ENCODE measurements around the gene SCTR. TPM values are rescaled to one million over a fixed set of nuclear protein-coding genes. Genes with fewer than 3 reads are reported as not detected.

The SCTR gene
- polyA plus RNA-seq, 3 donors from 2014 or later = not detected

- Mint-ChIP-seq H3K4me1 (no peaks in the 10 kb centered on the region), H3K4me3 (no peak overlapping the region), H3K27ac (no peak overlapping the region), H3K36me3 (no peaks in the 10 kb centered on the region), H3K9me3 (no peaks in the 10 kb centered on the region), H3K27me3 (ENCODE audit: low read depth in 3 of 3) (peaks cover 2 to 10% (median 4%) of the 10 kb centered on the region in 3 donors)
- no peak for DNase-seq
Observed at GRCh38 chr2:119489232-119489952, 34.9 kb downstream of the SCTR start.

GRCh38 chr2:119488245-119489214 is 35.8 kb downstream of the SCTR start:
- Mint-ChIP-seq H3K4me1 (no peaks in the 10 kb centered on the region), H3K27ac (no peak overlapping the region), H3K27me3 (ENCODE audit: low read depth in 3 of 3) (peaks cover 2 to 10% (median 7%) of the 10 kb centered on the region in 3 donors)

GRCh38 chr2:119487434-119488244 is 36.6 kb downstream of the SCTR start:
- no peaks in the 10 kb centered on the region for H3K4me1 Mint-ChIP-seq
- H3K4me3 Mint-ChIP-seq = no peak overlapping the region
- H3K27ac Mint-ChIP-seq = no peak overlapping the region
- no peaks in the 10 kb centered on the region for H3K36me3 Mint-ChIP-seq
- no peaks in the 10 kb centered on the region for H3K9me3 Mint-ChIP-seq
- DNase-seq = no peak
- peaks cover 2 to 10% (median 7%) of the 10 kb centered on the region in 3 donors for H3K27me3 Mint-ChIP-seq (ENCODE audit: low read depth in 3 of 3)

More at GRCh38 chr2:119488245-119489214, 35.8 kb downstream of the SCTR start:
- H3K36me3 Mint-ChIP-seq = no peaks in the 10 kb centered on the region
- no peak for DNase-seq
- H3K9me3 Mint-ChIP-seq = no peaks in the 10 kb centered on the region
- no peak overlapping the region for H3K4me3 Mint-ChIP-seq

- no peak overlapping the region for H3K27ac Mint-ChIP-seq
- H3K36me3 Mint-ChIP-seq = no peaks in the 10 kb centered on the region
- H3K9me3 Mint-ChIP-seq = no peaks in the 10 kb centered on the region
- no peaks in the 10 kb centered on the region for H3K4me1 Mint-ChIP-seq
- no peak for DNase-seq
- no peak overlapping the region for H3K4me3 Mint-ChIP-seq
- H3K27me3 Mint-ChIP-seq (ENCODE audit: low read depth in 3 of 3) = peaks cover 2 to 10% (median 7%) of the 10 kb centered on the region in 3 donors
Observed at GRCh38 chr2:119486886-119487285, 37.4 kb downstream of the SCTR start.

GRCh38 chr2:119486196-119486827 is 38.0 kb downstream of the SCTR start:
- peaks cover 2 to 10% (median 7%) of the 10 kb centered on the region in 3 donors for H3K27me3 Mint-ChIP-seq (ENCODE audit: low read depth in 3 of 3)
- no peaks in the 10 kb centered on the region for H3K36me3 Mint-ChIP-seq
- H3K9me3 Mint-ChIP-seq = no peaks in the 10 kb centered on the region
- no peak for DNase-seq
- H3K27ac Mint-ChIP-seq = no peak overlapping the region
- H3K4me3 Mint-ChIP-seq = no peak overlapping the region
- H3K4me1 Mint-ChIP-seq = no peaks in the 10 kb centered on the region

- peaks cover 2 to 8% (median 7%) of the 10 kb centered on the region in 3 donors for H3K27me3 Mint-ChIP-seq (ENCODE audit: low read depth in 3 of 3)
- no peak for DNase-seq
- H3K27ac Mint-ChIP-seq = no peak overlapping the region
- H3K9me3 Mint-ChIP-seq = no peaks in the 10 kb centered on the region
- H3K4me3 Mint-ChIP-seq = no peak overlapping the region
- no peaks in the 10 kb centered on the region for H3K4me1 Mint-ChIP-seq
- no peaks in the 10 kb centered on the region for H3K36me3 Mint-ChIP-seq
Observed at GRCh38 chr2:119485336-119486110, 38.8 kb downstream of the SCTR start.

- H3K9me3 Mint-ChIP-seq = no peaks in the 10 kb centered on the region
Observed at GRCh38 chr2:119484834-119485233, 39.4 kb downstream of the SCTR start.

GRCh38 chr2:119483896-119484718 is 40.2 kb downstream of the SCTR start:
- DNase-seq = no peak
- Mint-ChIP-seq H3K27me3 (ENCODE audit: low read depth in 3 of 3) (peaks cover 0 to 8% (median 7%) of the 10 kb centered on the region in 3 donors), H3K4me1 (no peaks in the 10 kb centered on the region), H3K4me3 (no peak overlapping the region), H3K36me3 (no peaks in the 10 kb centered on the region), H3K27ac (no peak overlapping the region), H3K9me3 (no peaks in the 10 kb centered on the region)

More at GRCh38 chr2:119484834-119485233, 39.4 kb downstream of the SCTR start:
- no peak overlapping the region for H3K4me3 Mint-ChIP-seq
- H3K36me3 Mint-ChIP-seq = no peaks in the 10 kb centered on the region
- no peak overlapping the region for H3K27ac Mint-ChIP-seq
- no peak for DNase-seq
- H3K27me3 Mint-ChIP-seq (ENCODE audit: low read depth in 3 of 3) = peaks cover 0 to 8% (median 7%) of the 10 kb centered on the region in 3 donors
- H3K4me1 Mint-ChIP-seq = no peaks in the 10 kb centered on the region

GRCh38 chr2:119483395-119483753 is 40.9 kb downstream of the SCTR start:
- H3K36me3 Mint-ChIP-seq = no peaks in the 10 kb centered on the region
- H3K27me3 Mint-ChIP-seq (ENCODE audit: low read depth in 3 of 3) = peaks cover 0 to 8% (median 7%) of the 10 kb centered on the region in 3 donors
- H3K4me3 Mint-ChIP-seq = no peak overlapping the region
- no peak overlapping the region for H3K27ac Mint-ChIP-seq
- no peaks in the 10 kb centered on the region for H3K4me1 Mint-ChIP-seq
- no peak for DNase-seq
- no peaks in the 10 kb centered on the region for H3K9me3 Mint-ChIP-seq

GRCh38 chr2:119482481-119483394 is 41.5 kb downstream of the SCTR start:
- no peak for DNase-seq
- Mint-ChIP-seq H3K4me3 (no peak overlapping the region), H3K27me3 (ENCODE audit: low read depth in 3 of 3) (peaks cover 0 to 8% (median 7%) of the 10 kb centered on the region in 3 donors), H3K4me1 (no peaks in the 10 kb centered on the region), H3K27ac (no peak overlapping the region), H3K36me3 (no peaks in the 10 kb centered on the region), H3K9me3 (no peaks in the 10 kb centered on the region)
